ENCODE results near the gene RAC2.
"Not testable (repeated sequence)": the region's sequence is repeated elsewhere in the genome, so short reads cannot be mapped to it uniquely, and the experiment has no call there.

Gene RAC2

GRCh38 chr22:37233751-37234631, 10.1 kb downstream of the RAC2 start:
- no peak for DNase-seq

- DNase-seq = not testable (repeated sequence)
These were observed 10.7 kb downstream of the RAC2 start for GRCh38 chr22:37233371-37233750.

GRCh38 chr22:37232140-37232998, 11.7 kb downstream of the RAC2 start:
- no peak for DNase-seq

- no peak for DNase-seq
These were observed 12.5 kb downstream of the RAC2 start for GRCh38 chr22:37231406-37232139.

- no peak for DNase-seq
These were observed 13.2 kb downstream of the RAC2 start for GRCh38 chr22:37230673-37231405.

GRCh38 chr22:37229805-37230672, 14.0 kb downstream of the RAC2 start:
- no peak for DNase-seq

GRCh38 chr22:37229012-37229804, 14.9 kb downstream of the RAC2 start:
- DNase-seq = no peak

- no peak for DNase-seq
These were observed 15.7 kb downstream of the RAC2 start for GRCh38 chr22:37228106-37229011.

- DNase-seq = no peak
These were observed 17.6 kb downstream of the RAC2 start for GRCh38 chr22:37226514-37226913.

- no peak for DNase-seq
These were observed 18.0 kb downstream of the RAC2 start for GRCh38 chr22:37226087-37226486.

GRCh38 chr22:37225481-37225880, 18.6 kb downstream of the RAC2 start:
- DNase-seq = no peak

- no peak for DNase-seq
These were observed 19.2 kb downstream of the RAC2 start for GRCh38 chr22:37224757-37225420.

GRCh38 chr22:37223965-37224551, 20.0 kb downstream of the RAC2 start:
- DNase-seq = no peak

- DNase-seq = no peak
These were observed 21.6 kb downstream of the RAC2 start for GRCh38 chr22:37222440-37222971.

- DNase-seq = no peak
These were observed 22.4 kb downstream of the RAC2 start for GRCh38 chr22:37221424-37222333.

- no peak for DNase-seq
These were observed 23.5 kb downstream of the RAC2 start for GRCh38 chr22:37220543-37220981.

GRCh38 chr22:37219533-37219932, 24.5 kb downstream of the RAC2 start:
- DNase-seq = no peak

Measured in NCI-H1417 (cell line).